Transverse colon (tissue), 4 donors: ENCODE data around the gene ARHGAP6.

Experiments used
- EP300 ChIP-seq: sonication (generic); formaldehyde crosslinking; IDR thresholded peaks from one replicate; pipeline ENCODE4 v1.6.1; 2017; ENCODE audit warnings: antibody characterized with exemption, low read depth
- POLR2A ChIP-seq: fragments of 450-650 bp; IDR thresholded peaks from one replicate; pipeline ENCODE4 v1.6.1; 2016; ENCODE audit warnings: antibody characterized with exemption, mild to moderate bottlenecking, moderate library complexity
- POLR2AphosphoS5 ChIP-seq, 3 donors: sonication (generic); formaldehyde crosslinking; IDR thresholded peaks; one replicate each; pipeline ENCODE4 v1.6.1; 2016; ENCODE audit warnings: antibody characterized with exemption in 3 of 3
- TF ChIP-seq, protein P1 (sequence below), 5 experiments: fragments of 200-600 bp in 3 of 5; fragments of 450-650 bp in 2 of 5; sonication (generic) in 3 of 5; IDR thresholded peaks; 1 replicate in 2 of 5; 2 replicates in 3 of 5; pipeline ENCODE4 v1.5.1; 2016 to 2017; ENCODE audit warnings: antibody characterized with exemption in 5 of 5, inconsistent platforms in 3 of 5, mild to moderate bottlenecking in 2 of 5, moderate library complexity in 1 of 5

DNA sequence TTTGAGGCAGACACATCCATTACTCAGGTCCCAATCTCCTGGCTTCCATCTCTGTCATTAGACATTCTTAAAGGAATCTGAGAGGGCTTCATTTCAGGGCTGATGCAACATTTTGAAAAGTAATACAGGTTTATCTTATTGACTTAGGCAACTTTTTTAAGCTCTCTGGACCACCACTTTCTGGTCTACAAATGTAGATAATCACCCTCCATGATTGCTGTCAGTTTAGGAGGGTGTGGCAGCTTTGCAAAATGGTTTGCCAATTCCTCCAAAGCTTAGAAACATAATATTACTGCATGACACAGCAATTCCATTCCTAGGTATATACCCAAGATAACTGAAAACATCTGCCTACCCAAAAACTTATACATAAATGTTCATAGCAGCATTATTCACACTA is 77.6 kb downstream of the ARHGAP6 start:
- TF ChIP-seq, protein P1, sequence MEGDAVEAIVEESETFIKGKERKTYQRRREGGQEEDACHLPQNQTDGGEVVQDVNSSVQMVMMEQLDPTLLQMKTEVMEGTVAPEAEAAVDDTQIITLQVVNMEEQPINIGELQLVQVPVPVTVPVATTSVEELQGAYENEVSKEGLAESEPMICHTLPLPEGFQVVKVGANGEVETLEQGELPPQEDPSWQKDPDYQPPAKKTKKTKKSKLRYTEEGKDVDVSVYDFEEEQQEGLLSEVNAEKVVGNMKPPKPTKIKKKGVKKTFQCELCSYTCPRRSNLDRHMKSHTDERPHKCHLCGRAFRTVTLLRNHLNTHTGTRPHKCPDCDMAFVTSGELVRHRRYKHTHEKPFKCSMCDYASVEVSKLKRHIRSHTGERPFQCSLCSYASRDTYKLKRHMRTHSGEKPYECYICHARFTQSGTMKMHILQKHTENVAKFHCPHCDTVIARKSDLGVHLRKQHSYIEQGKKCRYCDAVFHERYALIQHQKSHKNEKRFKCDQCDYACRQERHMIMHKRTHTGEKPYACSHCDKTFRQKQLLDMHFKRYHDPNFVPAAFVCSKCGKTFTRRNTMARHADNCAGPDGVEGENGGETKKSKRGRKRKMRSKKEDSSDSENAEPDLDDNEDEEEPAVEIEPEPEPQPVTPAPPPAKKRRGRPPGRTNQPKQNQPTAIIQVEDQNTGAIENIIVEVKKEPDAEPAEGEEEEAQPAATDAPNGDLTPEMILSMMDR (IDR thresholded peaks at IDR 0.05): no peak
- no peak for TF ChIP-seq POLR2A
- no peak for TF ChIP-seq POLR2AphosphoS5 (IDR thresholded peaks at IDR 0.05)
- no peak for TF ChIP-seq EP300
